H9 (cell line): ENCODE data around the gene CENPP. TPM values are rescaled to one million over a fixed set of nuclear protein-coding genes. Genes with fewer than 3 reads are reported as not detected.

Source experiments
- DNase-seq: peaks from one replicate; pipeline ENCODE4 v3.0.0-alpha.2; 2017
- H2AFZ ChIP-seq: one replicate; pipeline ENCODE4 v1.6.1; 2013; ENCODE audit warnings: mild to moderate bottlenecking, low read length, control low read depth, moderate library complexity
- H2AK5ac ChIP-seq: 2 replicates; pipeline ENCODE4 v1.6.1; 2013; ENCODE audit warnings: low read length, control low read depth, mixed read lengths; ENCODE audit not compliant: insufficient read length
- H2BK120ac ChIP-seq: one replicate; pipeline ENCODE4 v1.6.1; 2013; ENCODE audit warnings: low read depth, mild to moderate bottlenecking, low read length, control low read depth, inconsistent platforms; ENCODE audit not compliant: poor library complexity, severe bottlenecking
- H2BK12ac ChIP-seq: 2 replicates; pipeline ENCODE4 v1.6.1; 2013; ENCODE audit warnings: low read length, control low read depth, mixed read lengths, low read depth; ENCODE audit not compliant: insufficient read length
- H2BK15ac ChIP-seq: 2 replicates; pipeline ENCODE4 v1.6.1; 2013; ENCODE audit warnings: low read depth, low read length, control low read depth
- H2BK20ac ChIP-seq: one replicate; pipeline ENCODE4 v1.6.1; 2013; ENCODE audit warnings: low read depth, mild to moderate bottlenecking, low read length, control low read depth, inconsistent platforms; ENCODE audit not compliant: poor library complexity, severe bottlenecking
- H2BK5ac ChIP-seq: 2 replicates; pipeline ENCODE4 v1.6.1; 2013; ENCODE audit warnings: low read length, control low read depth, mixed read lengths; ENCODE audit not compliant: insufficient read length
- H3K14ac ChIP-seq: 2 replicates; pipeline ENCODE4 v1.6.1; 2013; ENCODE audit warnings: low read length, control low read depth; ENCODE audit not compliant: insufficient read depth
- H3K18ac ChIP-seq: 2 replicates; pipeline ENCODE4 v1.6.1; 2013; ENCODE audit warnings: low read depth, mild to moderate bottlenecking, mixed read lengths, low read length, control low read depth; ENCODE audit not compliant: insufficient read length
- H3K23ac ChIP-seq: 2 replicates; pipeline ENCODE4 v1.6.1; 2013; ENCODE audit warnings: low read length, control low read depth, mixed read lengths, low read depth; ENCODE audit not compliant: insufficient read length
- H3K23me2 ChIP-seq: 2 replicates; pipeline ENCODE4 v1.6.1; 2013; ENCODE audit warnings: low read depth, mild to moderate bottlenecking, mixed read lengths, low read length, control low read depth; ENCODE audit not compliant: insufficient read length, poor library complexity, severe bottlenecking
- H3K27ac ChIP-seq: 2 replicates; pipeline ENCODE4 v1.5.1; 2013; ENCODE audit warnings: low read length, control low read depth, mixed read lengths, low read depth; ENCODE audit not compliant: insufficient read length
- H3K27me3 ChIP-seq: 2 replicates; pipeline ENCODE4 v1.6.1; 2013; ENCODE audit warnings: low read length, control low read depth, inconsistent platforms; ENCODE audit not compliant: insufficient read depth
- H3K4ac ChIP-seq: 2 replicates; pipeline ENCODE4 v1.6.1; 2013; ENCODE audit warnings: low read depth, mild to moderate bottlenecking, control low read depth, inconsistent platforms, low read length, moderate library complexity
- H3K4me1 ChIP-seq: 2 replicates; pipeline ENCODE4 v1.6.1; 2013; ENCODE audit warnings: low read length, control low read depth, inconsistent platforms; ENCODE audit not compliant: insufficient read depth
- H3K4me2 ChIP-seq: 2 replicates; pipeline ENCODE4 v1.6.1; 2013; ENCODE audit warnings: low read length, control low read depth, mixed read lengths; ENCODE audit not compliant: insufficient read length, insufficient read depth
- H3K56ac ChIP-seq: 2 replicates; pipeline ENCODE4 v1.6.1; 2013; ENCODE audit warnings: low read depth, mild to moderate bottlenecking, mixed read lengths, low read length, control low read depth; ENCODE audit not compliant: insufficient read length
- H3K79me1 ChIP-seq: 2 replicates; pipeline ENCODE4 v1.6.1; 2013; ENCODE audit warnings: low read depth, mild to moderate bottlenecking, moderate library complexity, low read length, control low read depth, inconsistent platforms; ENCODE audit not compliant: insufficient read depth, poor library complexity, severe bottlenecking
- H3K79me2 ChIP-seq: 2 replicates; pipeline ENCODE4 v1.6.1; 2013; ENCODE audit warnings: low read length, control low read depth, inconsistent platforms; ENCODE audit not compliant: insufficient read depth
- H3K9ac ChIP-seq: 2 replicates; pipeline ENCODE4 v1.6.1; 2013; ENCODE audit warnings: low read length, control low read depth, mixed read lengths; ENCODE audit not compliant: insufficient read length; ENCODE audit errors: extremely low read depth
- H3K9me3 ChIP-seq: one replicate; pipeline ENCODE4 v1.6.1; 2013; ENCODE audit warnings: low read depth, low read length, inconsistent platforms; ENCODE audit not compliant: control insufficient read depth
- H3T11ph ChIP-seq: one replicate; pipeline ENCODE4 v1.6.1; 2013; ENCODE audit warnings: mild to moderate bottlenecking, low read length, control low read depth, inconsistent platforms
- H4K20me1 ChIP-seq: one replicate; pipeline ENCODE4 v1.6.1; 2013; ENCODE audit not compliant: control insufficient read depth, insufficient read length, insufficient read depth
- H4K5ac ChIP-seq: 2 replicates; pipeline ENCODE4 v1.6.1; 2013; ENCODE audit warnings: low read depth, mild to moderate bottlenecking, mixed read lengths, low read length, control low read depth; ENCODE audit not compliant: insufficient read length
- H4K8ac ChIP-seq: replicated peaks from 2 replicates; pipeline ENCODE4 v1.6.1; 2013; ENCODE audit warnings: low read length, control low read depth, mixed read lengths, low read depth; ENCODE audit not compliant: insufficient read length
- H4K91ac ChIP-seq: 2 replicates; pipeline ENCODE4 v1.6.1; 2013; ENCODE audit warnings: low read depth, mild to moderate bottlenecking, moderate library complexity, mixed read lengths, low read length, control low read depth; ENCODE audit not compliant: insufficient read length
- H3K27ac Mint-ChIP-seq, 3 experiments: 2 replicates in 2 of 3; 3 replicates in 1 of 3; pipeline ENCODE4 v1.8.0; 2020 to 2021; ENCODE audit warnings: mixed read lengths in 3 of 3, mild to moderate bottlenecking in 1 of 3, moderate library complexity in 1 of 3
- H3K27me3 Mint-ChIP-seq: 2 replicates; pipeline ENCODE4 v1.8.0; 2021; ENCODE audit warnings: low read depth, mild to moderate bottlenecking, moderate library complexity, mixed read lengths
- H3K36me3 Mint-ChIP-seq, 3 experiments: 2 replicates in 2 of 3; 3 replicates in 1 of 3; pipeline ENCODE4 v1.8.0; 2020 to 2021; ENCODE audit warnings: low read depth in 3 of 3, mixed read lengths in 3 of 3; ENCODE audit not compliant: insufficient read depth in 1 of 3
- H3K4me1 Mint-ChIP-seq, 2 experiments: 2 replicates each; pipeline ENCODE4 v1.8.0; 2020; ENCODE audit warnings: mixed read lengths in 2 of 2
- H3K4me3 Mint-ChIP-seq, 2 experiments: 2 replicates in 1 of 2; 3 replicates in 1 of 2; pipeline ENCODE4 v1.8.0; 2020 to 2021; ENCODE audit warnings: mild to moderate bottlenecking in 2 of 2, mixed read lengths in 2 of 2, moderate library complexity in 1 of 2
- H3K9me3 Mint-ChIP-seq, 2 experiments: 2 replicates in 1 of 2; 3 replicates in 1 of 2; pipeline ENCODE4 v1.8.0; 2020; ENCODE audit warnings: mild to moderate bottlenecking in 2 of 2, mixed read lengths in 2 of 2, moderate library complexity in 1 of 2
- WGBS: extraction: QIAGEN DNeasy Blood & Tissue Kit; methylation state at CpG from one replicate; pipeline ENCODE4 v1.1.7; 2013; ENCODE audit warnings: missing lambda C conversion rate, low lambda C conversion rate, mixed read lengths; ENCODE audit not compliant: insufficient read length; ENCODE audit errors: extremely low coverage; 5-methylcytosine and 5-hydroxymethylcytosine counted together
- total RNA-seq: library from RNA; stranded (reverse); gene quantifications from 2 replicates; pipeline ENCODE4 v1.2.1, GENCODE V29; 2021
- TF ChIP-seq, protein P1 (sequence below): fragments of 200-600 bp; sonication (generic); conservative IDR thresholded peaks from 3 replicates; pipeline ENCODE4 v1.8.0; 2021; ENCODE audit warnings: antibody characterized with exemption, mild to moderate bottlenecking

CENPP gene
- total RNA-seq, 1 experiment from 2014 or later: 9.1 TPM

DNA sequence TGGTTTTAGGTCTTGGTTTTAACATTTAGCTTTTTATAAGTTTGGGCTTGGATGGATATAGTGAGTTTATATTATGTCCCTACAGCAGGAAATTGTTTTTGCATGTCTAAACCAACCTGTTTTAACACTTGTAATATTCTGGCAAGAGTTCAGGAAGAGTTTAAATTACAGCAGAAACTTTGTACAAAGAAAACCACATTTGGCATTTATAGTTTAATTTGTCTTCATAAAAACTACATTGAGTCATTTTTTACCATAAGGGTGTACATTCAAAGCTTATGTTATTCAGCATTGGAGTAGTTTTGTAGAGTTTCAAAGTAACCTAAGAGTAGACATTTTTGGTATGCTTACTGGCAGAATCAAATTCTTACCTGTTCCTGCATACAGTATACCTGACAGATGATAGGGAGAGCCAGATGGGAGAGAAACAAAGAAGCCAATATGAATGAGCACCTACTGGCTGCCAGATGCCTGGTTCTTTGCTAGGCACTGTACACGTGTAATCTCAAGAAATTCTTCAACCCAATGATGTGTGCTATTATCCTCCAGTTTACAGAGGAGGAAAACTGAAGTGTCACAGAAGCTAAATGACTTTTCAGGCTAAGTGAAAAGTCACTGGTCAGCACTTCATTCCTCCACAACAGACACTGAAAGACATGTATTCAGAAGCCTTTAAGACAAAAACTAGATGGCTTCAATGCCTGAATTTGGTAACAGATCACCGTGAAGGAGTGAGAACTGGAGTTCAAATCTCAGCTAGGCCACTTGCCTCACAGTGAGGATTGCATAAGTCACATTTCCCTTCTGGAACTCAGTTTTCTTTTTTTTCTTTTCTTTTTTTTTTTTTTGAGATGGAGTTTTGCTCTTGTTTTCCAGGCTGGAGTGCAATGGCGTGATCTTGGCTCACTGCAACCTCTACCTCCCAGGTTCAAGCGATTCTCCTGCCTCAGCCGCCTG, 235.9 kb downstream of the CENPP start:
- WGBS: no CpG with 5 or more reads among the region's 5 CpGs
- no peaks in the 10 kb centered on the region for H3K79me2 ChIP-seq
- H3K4me3 Mint-ChIP-seq: no peak overlapping the region
- H4K5ac ChIP-seq: no peak overlapping the region
- H2BK12ac ChIP-seq: no peak overlapping the region
- H3K4me1 ChIP-seq: no peaks in the 10 kb centered on the region; the same call in 1 of the 2 replicates
- H2BK5ac ChIP-seq: no peak overlapping the region
- H2BK120ac ChIP-seq: no peak overlapping the region
- no peak overlapping the region for H2BK20ac ChIP-seq
- no peaks in the 10 kb centered on the region for H3K27me3 Mint-ChIP-seq
- no peak overlapping the region for H3K4ac ChIP-seq
- H3K27ac ChIP-seq: no peak overlapping the region
- H3K4me2 ChIP-seq: no peak overlapping the region
- no peak for DNase-seq
- no peak overlapping the region for H4K91ac ChIP-seq
- H2AFZ ChIP-seq: no peak overlapping the region
- H4K20me1 ChIP-seq: no peaks in the 10 kb centered on the region
- H3K27me3 ChIP-seq: no peaks in the 10 kb centered on the region
- no peak overlapping the region for H3K14ac ChIP-seq
- no peaks in the 10 kb centered on the region for H3K79me1 ChIP-seq
- no peak overlapping the region for H3K9ac ChIP-seq
- no peak overlapping the region for H2BK15ac ChIP-seq
- H3K36me3 Mint-ChIP-seq: 0 out of 7 replicates have a peak, but pooled peaks cover 0 to 1% (median 0%) of the 10 kb centered on the region in 3 experiments
- H3K9me3 Mint-ChIP-seq: no peaks in the 10 kb centered on the region
- no peak overlapping the region for H4K8ac ChIP-seq
- H3K4me1 Mint-ChIP-seq: peaks cover 27 to 33% of the 10 kb centered on the region in 2 experiments
- no peaks in the 10 kb centered on the region for H3K9me3 ChIP-seq
- H3K56ac ChIP-seq: no peak overlapping the region
- TF ChIP-seq, protein P1, sequence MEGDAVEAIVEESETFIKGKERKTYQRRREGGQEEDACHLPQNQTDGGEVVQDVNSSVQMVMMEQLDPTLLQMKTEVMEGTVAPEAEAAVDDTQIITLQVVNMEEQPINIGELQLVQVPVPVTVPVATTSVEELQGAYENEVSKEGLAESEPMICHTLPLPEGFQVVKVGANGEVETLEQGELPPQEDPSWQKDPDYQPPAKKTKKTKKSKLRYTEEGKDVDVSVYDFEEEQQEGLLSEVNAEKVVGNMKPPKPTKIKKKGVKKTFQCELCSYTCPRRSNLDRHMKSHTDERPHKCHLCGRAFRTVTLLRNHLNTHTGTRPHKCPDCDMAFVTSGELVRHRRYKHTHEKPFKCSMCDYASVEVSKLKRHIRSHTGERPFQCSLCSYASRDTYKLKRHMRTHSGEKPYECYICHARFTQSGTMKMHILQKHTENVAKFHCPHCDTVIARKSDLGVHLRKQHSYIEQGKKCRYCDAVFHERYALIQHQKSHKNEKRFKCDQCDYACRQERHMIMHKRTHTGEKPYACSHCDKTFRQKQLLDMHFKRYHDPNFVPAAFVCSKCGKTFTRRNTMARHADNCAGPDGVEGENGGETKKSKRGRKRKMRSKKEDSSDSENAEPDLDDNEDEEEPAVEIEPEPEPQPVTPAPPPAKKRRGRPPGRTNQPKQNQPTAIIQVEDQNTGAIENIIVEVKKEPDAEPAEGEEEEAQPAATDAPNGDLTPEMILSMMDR: no peak
- no peak overlapping the region for H3K23ac ChIP-seq
- no peak overlapping the region for H2AK5ac ChIP-seq
- no peak overlapping the region for H3K27ac Mint-ChIP-seq
- H3K18ac ChIP-seq: no peak overlapping the region
- no peaks in the 10 kb centered on the region for H3K23me2 ChIP-seq
- H3T11ph ChIP-seq: no peak overlapping the region
